Stimulated activated naive CD8-positive, alpha-beta T cell treated with anti-CD3 and anti-CD28 coated beads, Interleukin-15, Interleukin-2, amounts not matched to agents 100 ng/mL and 50 ng/mL, for 24 hours (primary cell): ENCODE data around the gene LIMS4.
"Not testable (repeated sequence)": the region's sequence is repeated elsewhere in the genome, so short reads cannot be mapped to it uniquely, and the experiment has no call there.

Experiments used
- H3K27ac Mint-ChIP-seq: one replicate; pipeline ENCODE4 v1.8.0; 2021; ENCODE audit warnings: mild to moderate bottlenecking, mixed read lengths
- H3K27me3 Mint-ChIP-seq: one replicate; pipeline ENCODE4 v1.8.0; 2021; ENCODE audit warnings: mixed read lengths
- H3K36me3 Mint-ChIP-seq: one replicate; pipeline ENCODE4 v1.8.0; 2021; ENCODE audit warnings: low read depth, mixed read lengths
- H3K4me1 Mint-ChIP-seq: one replicate; pipeline ENCODE4 v1.8.0; 2021; ENCODE audit warnings: low read depth, mixed read lengths
- H3K4me3 Mint-ChIP-seq: one replicate; pipeline ENCODE4 v1.8.0; 2021; ENCODE audit warnings: mild to moderate bottlenecking, mixed read lengths
- H3K9me3 Mint-ChIP-seq: one replicate; pipeline ENCODE4 v1.8.0; 2021; ENCODE audit warnings: mixed read lengths

Gene LIMS4

GRCh38 chr2:110462458-110462857 lies 10.2 kb downstream of the LIMS4 start:
- not testable (repeated sequence) for H3K27ac Mint-ChIP-seq, H3K36me3 Mint-ChIP-seq, H3K4me1 Mint-ChIP-seq, H3K27me3 Mint-ChIP-seq, H3K9me3 Mint-ChIP-seq, H3K4me3 Mint-ChIP-seq

- H3K4me3 Mint-ChIP-seq, H3K4me1 Mint-ChIP-seq, H3K27ac Mint-ChIP-seq, H3K9me3 Mint-ChIP-seq, H3K36me3 Mint-ChIP-seq, H3K27me3 Mint-ChIP-seq: not testable (repeated sequence)
Observed at GRCh38 chr2:110460318-110460717, 12.3 kb downstream of the LIMS4 start.

GRCh38 chr2:110457214-110457590 lies 15.4 kb downstream of the LIMS4 start:
- not testable (repeated sequence) for H3K36me3 Mint-ChIP-seq, H3K27ac Mint-ChIP-seq, H3K4me3 Mint-ChIP-seq, H3K9me3 Mint-ChIP-seq, H3K4me1 Mint-ChIP-seq, H3K27me3 Mint-ChIP-seq

- not testable (repeated sequence) for H3K36me3 Mint-ChIP-seq, H3K4me1 Mint-ChIP-seq, H3K27ac Mint-ChIP-seq, H3K27me3 Mint-ChIP-seq, H3K9me3 Mint-ChIP-seq, H3K4me3 Mint-ChIP-seq
Observed at GRCh38 chr2:110456291-110457213, 16.1 kb downstream of the LIMS4 start.

GRCh38 chr2:110455080-110455670 lies 17.4 kb downstream of the LIMS4 start:
- H3K27me3 Mint-ChIP-seq, H3K4me1 Mint-ChIP-seq, H3K4me3 Mint-ChIP-seq, H3K27ac Mint-ChIP-seq, H3K9me3 Mint-ChIP-seq, H3K36me3 Mint-ChIP-seq: not testable (repeated sequence)

GRCh38 chr2:110450951-110451350 lies 21.7 kb downstream of the LIMS4 start:
- H3K27ac Mint-ChIP-seq, H3K36me3 Mint-ChIP-seq, H3K9me3 Mint-ChIP-seq, H3K4me3 Mint-ChIP-seq, H3K27me3 Mint-ChIP-seq, H3K4me1 Mint-ChIP-seq: not testable (repeated sequence)

GRCh38 chr2:110449127-110449947 lies 23.3 kb downstream of the LIMS4 start:
- H3K4me3 Mint-ChIP-seq, H3K27ac Mint-ChIP-seq, H3K27me3 Mint-ChIP-seq, H3K36me3 Mint-ChIP-seq, H3K4me1 Mint-ChIP-seq, H3K9me3 Mint-ChIP-seq: not testable (repeated sequence)

- H3K36me3 Mint-ChIP-seq, H3K27ac Mint-ChIP-seq, H3K4me3 Mint-ChIP-seq, H3K4me1 Mint-ChIP-seq, H3K9me3 Mint-ChIP-seq, H3K27me3 Mint-ChIP-seq: not testable (repeated sequence)
Observed at GRCh38 chr2:110446644-110447043, 26.0 kb downstream of the LIMS4 start.

- H3K9me3 Mint-ChIP-seq, H3K27ac Mint-ChIP-seq, H3K4me3 Mint-ChIP-seq, H3K27me3 Mint-ChIP-seq, H3K4me1 Mint-ChIP-seq, H3K36me3 Mint-ChIP-seq: not testable (repeated sequence)
Observed at GRCh38 chr2:110443305-110444005, 29.2 kb downstream of the LIMS4 start.

- not testable (repeated sequence) for H3K27ac Mint-ChIP-seq, H3K9me3 Mint-ChIP-seq, H3K4me3 Mint-ChIP-seq, H3K4me1 Mint-ChIP-seq, H3K36me3 Mint-ChIP-seq, H3K27me3 Mint-ChIP-seq
Observed at GRCh38 chr2:110441905-110442304, 30.7 kb downstream of the LIMS4 start.

GRCh38 chr2:110434565-110434964 lies 38.1 kb downstream of the LIMS4 start:
- H3K27me3 Mint-ChIP-seq, H3K4me1 Mint-ChIP-seq, H3K9me3 Mint-ChIP-seq, H3K4me3 Mint-ChIP-seq, H3K36me3 Mint-ChIP-seq, H3K27ac Mint-ChIP-seq: not testable (repeated sequence)

GRCh38 chr2:110425725-110426124 lies 46.9 kb downstream of the LIMS4 start:
- not testable (repeated sequence) for H3K27me3 Mint-ChIP-seq, H3K27ac Mint-ChIP-seq, H3K9me3 Mint-ChIP-seq, H3K4me3 Mint-ChIP-seq, H3K36me3 Mint-ChIP-seq, H3K4me1 Mint-ChIP-seq

- H3K4me1 Mint-ChIP-seq, H3K27ac Mint-ChIP-seq, H3K36me3 Mint-ChIP-seq, H3K27me3 Mint-ChIP-seq, H3K9me3 Mint-ChIP-seq, H3K4me3 Mint-ChIP-seq: not testable (repeated sequence)
Observed at GRCh38 chr2:110424421-110424820, 48.2 kb downstream of the LIMS4 start.

- not testable (repeated sequence) for H3K9me3 Mint-ChIP-seq, H3K27me3 Mint-ChIP-seq, H3K4me1 Mint-ChIP-seq, H3K4me3 Mint-ChIP-seq, H3K27ac Mint-ChIP-seq, H3K36me3 Mint-ChIP-seq
Observed at GRCh38 chr2:110423574-110423962, 49.0 kb downstream of the LIMS4 start.

- H3K36me3 Mint-ChIP-seq, H3K27me3 Mint-ChIP-seq, H3K9me3 Mint-ChIP-seq, H3K4me1 Mint-ChIP-seq, H3K27ac Mint-ChIP-seq, H3K4me3 Mint-ChIP-seq: not testable (repeated sequence)
Observed at GRCh38 chr2:110422852-110423573, 49.6 kb downstream of the LIMS4 start.
